Adipocyte (in vitro differentiated cells): ENCODE results near the gene RASSF5.
"Not testable (repeated sequence)": the region's sequence is repeated elsewhere in the genome, so short reads cannot be mapped to it uniquely, and the experiment has no call there.

ENCODE experiments used
- DNase-seq: peaks from one replicate; pipeline ENCODE4 v3.0.0-alpha.2; 2015; ENCODE audit warnings: low read depth
- H3K27me3 ChIP-seq: replicated peaks from 2 replicates; pipeline ENCODE4 v1.7.0; 2013; ENCODE audit warnings: mild to moderate bottlenecking, low read length, moderate library complexity; ENCODE audit not compliant: control insufficient read depth, insufficient read depth
- H3K36me3 ChIP-seq: 2 replicates; pipeline ENCODE4 v1.7.0; 2013; ENCODE audit warnings: low read length, mild to moderate bottlenecking, moderate library complexity; ENCODE audit not compliant: control insufficient read depth, insufficient read depth, severe bottlenecking
- H3K4me1 ChIP-seq: 2 replicates; pipeline ENCODE4 v1.7.0; 2013; ENCODE audit warnings: mild to moderate bottlenecking, low read length, moderate library complexity; ENCODE audit not compliant: control insufficient read depth, insufficient read depth
- H3K4me3 ChIP-seq: 2 replicates; pipeline ENCODE4 v1.7.0; 2013; ENCODE audit warnings: mild to moderate bottlenecking, low read length, moderate library complexity
- H3K9ac ChIP-seq: 2 replicates; pipeline ENCODE4 v1.7.0; 2013; ENCODE audit warnings: mild to moderate bottlenecking, low read length, moderate library complexity
- H3K9me3 ChIP-seq: 2 replicates; pipeline ENCODE4 v1.7.0; 2013; ENCODE audit warnings: mild to moderate bottlenecking, low read length, moderate library complexity; ENCODE audit not compliant: control insufficient read depth

Gene RASSF5

GRCh38 chr1:206577626-206578025, 70.3 kb downstream of the RASSF5 start:
- no peaks in the 10 kb centered on the region for H3K9me3 ChIP-seq
- H3K4me1 ChIP-seq, result peaks cover 34% of the 10 kb centered on the region
- H3K27me3 ChIP-seq, result no peaks in the 10 kb centered on the region
- H3K4me3 ChIP-seq, result no peak overlapping the region
- H3K36me3 ChIP-seq, result no peaks in the 10 kb centered on the region
- no peak overlapping the region for H3K9ac ChIP-seq
- DNase-seq, result no peak

- no peaks in the 10 kb centered on the region for H3K27me3 ChIP-seq
- peaks cover 34% of the 10 kb centered on the region for H3K4me1 ChIP-seq
- no peaks in the 10 kb centered on the region for H3K36me3 ChIP-seq
- DNase-seq, result no peak
- no peak overlapping the region for H3K4me3 ChIP-seq
- H3K9ac ChIP-seq, result no peak overlapping the region
- no peaks in the 10 kb centered on the region for H3K9me3 ChIP-seq
Measured at GRCh38 chr1:206578068-206578977, 71.0 kb downstream of the RASSF5 start.

- no peak overlapping the region for H3K9ac ChIP-seq
- no peaks in the 10 kb centered on the region for H3K9me3 ChIP-seq
- DNase-seq, result no peak
- H3K4me3 ChIP-seq, result no peak overlapping the region
- H3K4me1 ChIP-seq, result peaks cover 34% of the 10 kb centered on the region
- H3K27me3 ChIP-seq, result no peaks in the 10 kb centered on the region
- H3K36me3 ChIP-seq, result no peaks in the 10 kb centered on the region
Measured at GRCh38 chr1:206578978-206579374, 71.6 kb downstream of the RASSF5 start.

DNA sequence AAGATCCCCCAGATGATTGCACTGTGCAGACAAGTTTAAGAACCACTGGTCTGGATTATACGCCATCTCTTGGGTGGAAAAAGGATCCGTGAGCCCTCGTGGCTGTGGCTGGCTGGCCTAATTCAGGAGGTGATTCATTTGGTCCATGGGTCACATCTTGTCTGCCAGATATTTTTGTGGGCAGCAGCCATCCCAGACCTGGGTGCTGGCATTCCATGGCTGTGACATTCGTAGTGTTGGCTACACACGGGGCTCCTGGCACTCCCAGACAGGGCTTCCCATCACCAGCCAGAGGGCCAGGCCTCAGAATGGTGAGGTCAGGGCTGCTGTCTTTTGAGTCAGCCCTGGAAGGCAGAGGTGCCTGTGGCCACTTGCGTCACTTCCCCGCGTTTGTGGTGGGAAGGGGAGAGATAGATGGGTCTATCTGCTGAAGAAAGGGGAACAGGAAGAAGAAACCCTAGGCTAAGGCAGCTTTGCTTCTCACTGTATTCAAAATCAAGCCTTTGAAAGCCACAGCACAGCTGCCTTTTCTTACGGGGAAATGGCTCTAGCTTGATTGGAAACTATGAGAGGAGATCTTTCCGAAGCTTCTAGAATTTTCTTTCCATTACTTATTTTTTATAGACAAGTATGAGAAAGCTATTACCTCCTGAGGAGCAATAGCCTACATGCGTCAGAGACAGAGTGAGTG, 72.6 kb downstream of the RASSF5 start:
- Histone ChIP-seq H3K4me1 (peaks cover 33% of the 10 kb centered on the region), H3K9me3 (no peaks in the 10 kb centered on the region), H3K9ac (no peak overlapping the region), H3K4me3 (no peak overlapping the region), H3K27me3 (no peaks in the 10 kb centered on the region), H3K36me3 (no peaks in the 10 kb centered on the region)
- DNase-seq, result peak; percentile 20

DNA sequence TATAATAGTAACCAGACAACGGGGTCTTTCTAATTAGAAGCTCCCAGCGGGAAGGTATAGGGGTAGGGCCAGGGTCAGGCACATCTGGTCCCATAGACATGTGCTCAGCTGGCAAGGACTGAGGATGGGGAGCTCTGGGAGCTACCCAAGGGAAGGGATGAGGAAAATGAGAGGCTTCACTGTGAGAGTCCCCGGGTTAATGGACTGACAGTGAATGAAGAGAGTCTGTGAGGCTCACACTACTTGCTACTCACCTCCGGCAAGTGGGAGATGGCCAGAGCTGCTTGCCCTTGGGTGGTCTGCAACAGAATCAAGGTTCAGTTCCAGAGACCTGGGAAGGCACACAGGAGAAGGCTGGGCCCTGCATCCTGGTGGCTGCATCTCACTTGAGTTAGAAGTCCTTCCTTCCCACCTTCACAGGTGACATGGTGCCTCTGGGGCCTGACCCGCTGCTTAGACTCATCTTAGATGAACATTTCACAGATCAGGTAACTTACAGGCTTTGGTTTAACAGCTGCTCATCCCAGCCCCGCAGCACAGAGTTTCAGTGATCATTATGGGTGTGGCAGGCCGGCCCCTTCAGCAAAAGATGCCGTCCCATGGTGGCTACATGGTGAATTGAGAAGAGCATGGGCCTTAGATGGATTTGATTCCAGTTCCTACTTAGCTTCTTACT, 73.2 kb downstream of the RASSF5 start:
- Histone ChIP-seq H3K4me3 (no peak overlapping the region), H3K4me1 (peaks cover 26% of the 10 kb centered on the region), H3K36me3 (no peaks in the 10 kb centered on the region), H3K27me3 (no peaks in the 10 kb centered on the region), H3K9ac (no peak overlapping the region), H3K9me3 (no peaks in the 10 kb centered on the region)
- no peak for DNase-seq

DNA sequence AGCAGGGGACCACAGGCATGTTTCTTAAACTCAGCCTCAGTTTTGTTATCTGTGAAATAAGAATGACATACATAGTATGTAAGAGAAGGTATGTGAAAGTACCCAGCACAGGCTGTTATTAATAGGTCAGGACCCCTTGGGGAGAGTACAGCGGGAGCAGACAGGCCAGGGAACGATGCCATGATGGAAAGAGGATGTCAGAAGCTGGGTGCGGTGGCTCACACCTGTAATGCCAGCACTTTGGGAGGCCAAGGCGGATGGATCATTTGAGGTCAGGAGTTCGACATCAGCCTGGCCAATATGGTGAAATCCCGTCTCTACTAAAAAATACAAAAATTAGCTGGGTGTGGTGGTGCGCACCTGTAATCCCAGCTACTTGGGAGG, 73.8 kb downstream of the RASSF5 start:
- not testable (repeated sequence) for H3K9me3 ChIP-seq, H3K9ac ChIP-seq, H3K27me3 ChIP-seq, H3K4me3 ChIP-seq, H3K36me3 ChIP-seq, DNase-seq
- H3K4me1 ChIP-seq, result peaks cover 21% of the 10 kb centered on the region

DNA sequence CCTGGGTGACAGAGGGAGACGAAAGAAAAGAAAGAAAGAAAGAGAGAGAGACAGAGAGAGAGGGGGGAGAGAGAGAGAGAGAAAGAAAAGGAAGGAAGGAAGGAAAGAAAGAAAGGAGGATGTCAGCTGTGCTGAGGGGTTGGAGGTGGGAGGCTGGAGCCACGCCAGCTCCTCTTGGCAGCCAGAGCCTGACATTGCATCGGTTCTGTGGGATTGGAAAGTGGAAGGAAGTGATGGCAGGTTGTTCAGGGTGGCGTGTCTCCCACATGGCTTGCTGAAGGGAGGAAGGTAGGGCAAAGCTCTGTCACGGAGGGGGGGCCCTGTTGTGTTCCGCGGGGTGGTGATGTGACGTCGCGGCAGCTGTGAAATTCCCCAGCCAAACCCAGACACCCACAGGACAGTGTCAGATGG, 74.2 kb downstream of the RASSF5 start:
- Histone ChIP-seq H3K9me3 (no peaks in the 10 kb centered on the region), H3K27me3 (no peaks in the 10 kb centered on the region), H3K4me3 (no peak overlapping the region), H3K36me3 (no peaks in the 10 kb centered on the region), H3K9ac (no peak overlapping the region), H3K4me1 (peaks cover 16% of the 10 kb centered on the region)
- no peak for DNase-seq

GRCh38 chr1:206582537-206582936, 75.2 kb downstream of the RASSF5 start:
- Histone ChIP-seq H3K9me3 (no peaks in the 10 kb centered on the region), H3K27me3 (no peaks in the 10 kb centered on the region), H3K9ac (no peak overlapping the region), H3K4me1 (peaks cover 8% of the 10 kb centered on the region), H3K4me3 (no peak overlapping the region), H3K36me3 (no peaks in the 10 kb centered on the region)
- DNase-seq, result no peak

DNA sequence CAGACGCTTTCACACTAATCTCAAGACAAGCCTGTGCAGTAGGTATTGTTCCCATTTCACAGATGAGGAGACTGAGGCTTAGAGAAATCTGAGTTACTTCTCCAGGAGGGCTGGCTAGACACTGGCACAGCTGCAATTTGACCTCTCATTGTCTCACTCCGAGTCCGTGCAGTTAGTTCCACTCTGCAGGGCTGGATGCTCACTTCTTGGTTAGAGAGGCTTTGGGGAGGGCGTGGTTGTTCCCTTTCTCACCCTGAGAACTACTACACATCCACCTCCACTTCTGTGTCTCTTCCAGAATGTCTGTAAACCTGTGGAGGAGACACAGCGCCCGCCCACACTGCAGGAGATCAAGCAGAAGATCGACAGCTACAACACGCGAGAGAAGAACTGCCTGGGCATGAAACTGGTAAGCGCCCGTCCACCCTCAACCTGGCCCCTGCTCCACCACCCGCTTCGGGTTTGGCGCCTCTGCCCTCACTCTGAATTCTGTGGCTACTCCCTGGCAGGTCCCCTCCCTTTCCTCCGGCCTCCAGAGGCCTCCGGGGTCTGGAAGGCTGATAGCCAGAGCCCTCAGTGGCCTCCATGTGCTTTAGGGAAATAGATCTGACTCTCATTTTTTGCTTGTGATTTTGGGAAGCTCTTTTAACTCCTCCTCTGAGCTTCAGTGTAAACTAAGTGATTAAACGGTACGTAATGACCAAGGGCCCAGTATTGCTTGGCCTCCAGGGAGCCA, 75.8 kb downstream of the RASSF5 start:
- Histone ChIP-seq H3K9ac (no peak overlapping the region), H3K9me3 (no peaks in the 10 kb centered on the region), H3K4me3 (no peak overlapping the region), H3K4me1 (peaks cover 7% of the 10 kb centered on the region), H3K36me3 (no peaks in the 10 kb centered on the region), H3K27me3 (no peaks in the 10 kb centered on the region)
- no peak for DNase-seq

- H3K4me3 ChIP-seq, result no peak overlapping the region
- no peaks in the 10 kb centered on the region for H3K27me3 ChIP-seq
- peak; percentile 83 for DNase-seq
- H3K9me3 ChIP-seq, result no peaks in the 10 kb centered on the region
- H3K4me1 ChIP-seq, result peaks cover 15% of the 10 kb centered on the region
- H3K9ac ChIP-seq, result no peak overlapping the region
- no peaks in the 10 kb centered on the region for H3K36me3 ChIP-seq
Measured at GRCh38 chr1:206583707-206584648, 76.6 kb downstream of the RASSF5 start.
